HG02973 (cell line): ENCODE data around the gene FSTL5.
"Not testable (repeated sequence)": the region's sequence is repeated elsewhere in the genome, so short reads cannot be mapped to it uniquely, and the experiment has no call there.

Experiments
- ATAC-seq: cut with Tn5 transposase; IDR thresholded peaks from one replicate; pipeline ENCODE4 v1.9.1; 2021; ENCODE audit warnings: moderate library complexity; ENCODE audit not compliant: unreplicated experiment

The FSTL5 gene

GRCh38 chr4:162163892-162164759 is at the start of gene FSTL5:
Gene FSTL5 (minus strand): TSS chr4:162164000. CDS start chr4:162111396, 52,604 bp downstream.
- ATAC-seq, result peak; percentile 92

- ATAC-seq, result no peak
These were observed 45.9 kb upstream of the FSTL5 start for GRCh38 chr4:162209706-162210105.

- not testable (repeated sequence) for ATAC-seq
These were observed 39.7 kb upstream of the FSTL5 start for GRCh38 chr4:162203478-162203877.

GRCh38 chr4:162201673-162202072 is 37.9 kb upstream of the FSTL5 start:
- no peak for ATAC-seq

- no peak for ATAC-seq
These were observed 6.7 kb upstream of the FSTL5 start for GRCh38 chr4:162170509-162170908.

GRCh38 chr4:162164906-162165510 is 1.2 kb upstream of the FSTL5 start:
- no peak for ATAC-seq

GRCh38 chr4:162162672-162163071 is 1.1 kb downstream of the FSTL5 start:
- no peak for ATAC-seq

GRCh38 chr4:162157241-162157640 is 6.6 kb downstream of the FSTL5 start:
- ATAC-seq, result no peak

- ATAC-seq, result no peak
These were observed 8.8 kb downstream of the FSTL5 start for GRCh38 chr4:162154862-162155540.

- ATAC-seq, result no peak
These were observed 11.9 kb downstream of the FSTL5 start for GRCh38 chr4:162151850-162152249.

- ATAC-seq, result no peak
These were observed 12.4 kb downstream of the FSTL5 start for GRCh38 chr4:162151386-162151785.

GRCh38 chr4:162149644-162150043 is 14.2 kb downstream of the FSTL5 start:
- ATAC-seq, result no peak

GRCh38 chr4:162140051-162140683 is 23.6 kb downstream of the FSTL5 start:
- ATAC-seq, result no peak

- no peak for ATAC-seq
These were observed 24.4 kb downstream of the FSTL5 start for GRCh38 chr4:162139412-162139811.

GRCh38 chr4:162131256-162131655 is 32.5 kb downstream of the FSTL5 start:
- ATAC-seq, result no peak

- no peak for ATAC-seq
These were observed 37.1 kb downstream of the FSTL5 start for GRCh38 chr4:162126729-162127128.

- no peak for ATAC-seq
These were observed 46.7 kb downstream of the FSTL5 start for GRCh38 chr4:162117051-162117450.

- ATAC-seq, result no peak
These were observed 47.6 kb downstream of the FSTL5 start for GRCh38 chr4:162116095-162116779.

GRCh38 chr4:162115333-162115732 is 48.5 kb downstream of the FSTL5 start:
- no peak for ATAC-seq

GRCh38 chr4:162111078-162111477 is 52.7 kb downstream of the FSTL5 start:
- no peak for ATAC-seq
